Adrenal gland (tissue), 12 donors: ENCODE data around the gene ADGRF1. TPM values are rescaled to one million over a fixed set of nuclear protein-coding genes. Genes with fewer than 3 reads are reported as not detected.

Experiments used
- DNase-seq, 7 donors: peaks; one replicate each; pipeline ENCODE4 v3.0.0-alpha.2; 2019 to 2020
- H3K27ac ChIP-seq, 5 donors: fragments of 200-600 bp; sonication (generic) in 4 of 5; 1 replicate in 3 of 5; 2 replicates in 2 of 5; pipeline versions ENCODE4 v1.5.1 to v1.8.0; 2016 to 2020; ENCODE audit warnings: mild to moderate bottlenecking in 1 of 5
- H3K27me3 ChIP-seq: fragments of 200-600 bp; 2 replicates; pipeline ENCODE4 v1.8.0; 2021
- H3K36me3 ChIP-seq, 2 donors: fragments of 200-600 bp; replicated peaks in 1 of 2; 1 replicate in 1 of 2; 2 replicates in 1 of 2; pipeline versions ENCODE4 v1.5.1 to v1.8.0; 2018 to 2022
- H3K4me1 ChIP-seq, 2 donors: fragments of 200-600 bp; replicated peaks in 1 of 2; 1 replicate in 1 of 2; 2 replicates in 1 of 2; pipeline versions ENCODE4 v1.5.1 to v1.8.0; 2018 to 2021
- H3K4me3 ChIP-seq, 4 donors: fragments of 200-600 bp; sonication (generic) in 3 of 4; one replicate each; pipeline ENCODE4 v1.5.1; 2016 to 2018
- H3K9me3 ChIP-seq, 3 donors: fragments of 200-600 bp; sonication (generic) in 1 of 3; replicated peaks in 1 of 3; 1 replicate in 2 of 3; 2 replicates in 1 of 3; pipeline versions ENCODE4 v1.5.1 to v1.8.0; 2016 to 2021
- CTCF ChIP-seq, 6 experiments: fragments of 450-650 bp in 4 of 6; fragments of 200-600 bp in 2 of 6; sonication (generic) in 1 of 6; IDR thresholded peaks; 1 replicate in 5 of 6; 2 replicates in 1 of 6; pipeline versions ENCODE4 v1.5.1 to v1.8.0; 2016 to 2021; ENCODE audit warnings: antibody characterized with exemption in 6 of 6, mild to moderate bottlenecking in 2 of 6, moderate library complexity in 1 of 6
- POLR2A ChIP-seq, 2 donors: fragments of 450-650 bp; IDR thresholded peaks; one replicate each; pipeline ENCODE4 v1.6.1; 2017; ENCODE audit warnings: antibody characterized with exemption in 2 of 2, mild to moderate bottlenecking in 2 of 2, moderate library complexity in 1 of 2
- WGBS, 4 donors: extraction: QIAGEN DNeasy Blood & Tissue Kit in 2 of 4; methylation state at CpG; one replicate each; pipeline versions ENCODE4 v1.1.5 to v1.1.7; 2013 to 2017; 5-methylcytosine and 5-hydroxymethylcytosine counted together
- intact Hi-C, 2 donors: fragments of 100-400 bp; cut with DNase I; formaldehyde crosslinking; loops; one replicate each; pipeline versions ENCODE4 v1.14.1 to v1.15.0; 2022 to 2023
- polyA plus RNA-seq, 3 donors: library from polyadenylated mRNA; stranded (reverse); fragments of 200-250 nt in 2 of 3; fragments of 350-450 nt in 1 of 3; fragmentation: Illumina TruSeq in 1 of 3; extraction: RNeasy Lipid Tissue Mini Kit (QIAGEN cat#74804) in 1 of 3; gene quantifications; one replicate each; pipeline ENCODE4 v1.2.3, GENCODE V29; 2013 to 2014
- total RNA-seq, 9 donors: library from RNA; depleted of rRNA in 4 of 9; stranded (reverse); fragments of >200 nt in 4 of 9; fragments of 120-200 nt in 1 of 9; fragmentation: NEBNext Ultra II Directional in 1 of 9; extraction: Animal tissue kit (Norgen Biotek cat#: 25700) in 1 of 9; gene quantifications; one replicate each; pipeline versions ENCODE4 v1.1.0 to v1.2.4, GENCODE V29; 2013 to 2023
- donor health status: healthy with polysubstance abuse.
- donor health status: Bipolar disorder and iron deficiency.
- donor health status: DM: yes; HTN: yes; CAD: no.
- donor health status: DM: no; HTN: no; CAD: no.
- donor health status: DM: no; HTN: no; CAD: no.
- donor health status: DM: yes; HTN: yes; CAD: no.

Gene ADGRF1
- total and polyA plus RNA-seq, 12 donors = under 0.01 to 0.25 (median 0.22) TPM; not detected in 7

- no peaks in the 10 kb centered on the region for H3K9me3 ChIP-seq
- no peaks in the 10 kb centered on the region for H3K27me3 ChIP-seq
- H3K4me1 ChIP-seq = no peaks in the 10 kb centered on the region
- TF ChIP-seq POLR2A (IDR thresholded peaks at IDR 0.05) (no peak), CTCF (IDR thresholded peaks at IDR 0.05) (no peak)
- no peak overlapping the region for H3K27ac ChIP-seq
- H3K4me3 ChIP-seq = no peak overlapping the region
- intact Hi-C loops = no loop called here
- no peak for DNase-seq
- WGBS, 4 donors = 50 to 69% (median 63%) methylated on average over 5 of the region's 5 CpGs
- no peaks in the 10 kb centered on the region for H3K36me3 ChIP-seq
These were observed 78.5 kb downstream of the ADGRF1 start for GRCh38 chr6:46963626-46964025.

GRCh38 chr6:46963039-46963438, 79.1 kb downstream of the ADGRF1 start:
- intact Hi-C loops = no loop called here
- no peak for TF ChIP-seq CTCF (IDR thresholded peaks at IDR 0.05)
- TF ChIP-seq POLR2A (IDR thresholded peaks at IDR 0.05) = no peak
- Histone ChIP-seq H3K4me1 (no peaks in the 10 kb centered on the region), H3K4me3 (no peak overlapping the region), H3K27ac (no peak overlapping the region), H3K27me3 (no peaks in the 10 kb centered on the region), H3K9me3 (no peaks in the 10 kb centered on the region), H3K36me3 (no peaks in the 10 kb centered on the region)
- no peak for DNase-seq

GRCh38 chr6:46961711-46962110, 80.4 kb downstream of the ADGRF1 start:
- no peak overlapping the region for H3K27ac ChIP-seq
- 82 to 90% (median 83%) methylated on average over 5 of the region's 5 CpGs for WGBS, 4 donors
- TF ChIP-seq POLR2A (IDR thresholded peaks at IDR 0.05) (no peak), CTCF (IDR thresholded peaks at IDR 0.05) (no peak)
- H3K4me1 ChIP-seq = no peaks in the 10 kb centered on the region
- H3K27me3 ChIP-seq = no peaks in the 10 kb centered on the region
- H3K9me3 ChIP-seq = no peaks in the 10 kb centered on the region
- DNase-seq = no peak
- intact Hi-C loops = no loop called here
- H3K4me3 ChIP-seq = no peak overlapping the region
- H3K36me3 ChIP-seq = no peaks in the 10 kb centered on the region

- intact Hi-C loops = no loop called here
- no peak for TF ChIP-seq CTCF (IDR thresholded peaks at IDR 0.05)
- no peak for TF ChIP-seq POLR2A (IDR thresholded peaks at IDR 0.05)
These were observed 80.9 kb downstream of the ADGRF1 start for GRCh38 chr6:46961232-46961631.

More at GRCh38 chr6:46961232-46961631, 80.9 kb downstream of the ADGRF1 start:
- H3K36me3 ChIP-seq = no peaks in the 10 kb centered on the region
- no peaks in the 10 kb centered on the region for H3K9me3 ChIP-seq
- H3K4me1 ChIP-seq = no peaks in the 10 kb centered on the region
- no peak overlapping the region for H3K4me3 ChIP-seq
- H3K27ac ChIP-seq = no peak overlapping the region
- DNase-seq = no peak
- no peaks in the 10 kb centered on the region for H3K27me3 ChIP-seq
